ENCODE data around the gene GALNTL6.

DNA sequence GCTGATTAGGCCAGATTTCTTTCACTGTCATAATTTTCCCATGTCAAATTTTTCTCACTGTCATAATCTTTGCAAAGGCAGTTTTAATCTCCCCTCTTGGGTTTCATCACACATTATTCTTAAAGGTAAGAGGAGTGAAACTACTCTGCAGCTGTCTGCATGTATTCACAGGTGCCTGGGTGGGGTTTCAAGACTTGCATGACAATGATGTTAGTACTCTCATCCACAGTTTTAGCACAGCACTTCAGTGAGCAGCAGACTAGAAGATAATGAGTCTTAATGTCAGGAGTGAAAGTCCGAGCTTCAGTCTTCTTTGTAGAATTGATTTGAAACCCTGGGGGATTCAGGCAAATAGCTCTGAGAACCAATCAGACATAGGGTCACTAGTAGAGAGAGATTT, 1172.9 kb downstream of the GALNTL6 start:
- no peak for TF ChIP-seq POLR2A (IDR thresholded peaks at IDR 0.05; ENCODE audit: borderline replicate concordance, extremely low read depth, insufficient read depth, insufficient read length)
- no peak for TF ChIP-seq EZH2 (IDR thresholded peaks at IDR 0.05)
- no peak for TF ChIP-seq FOSL1 (IDR thresholded peaks at IDR 0.05; ENCODE audit: low read depth)
- no peak for TF ChIP-seq POLR2AphosphoS5 (IDR thresholded peaks at IDR 0.05; ENCODE audit: low read depth, low read length)
- TF ChIP-seq, protein P1, sequence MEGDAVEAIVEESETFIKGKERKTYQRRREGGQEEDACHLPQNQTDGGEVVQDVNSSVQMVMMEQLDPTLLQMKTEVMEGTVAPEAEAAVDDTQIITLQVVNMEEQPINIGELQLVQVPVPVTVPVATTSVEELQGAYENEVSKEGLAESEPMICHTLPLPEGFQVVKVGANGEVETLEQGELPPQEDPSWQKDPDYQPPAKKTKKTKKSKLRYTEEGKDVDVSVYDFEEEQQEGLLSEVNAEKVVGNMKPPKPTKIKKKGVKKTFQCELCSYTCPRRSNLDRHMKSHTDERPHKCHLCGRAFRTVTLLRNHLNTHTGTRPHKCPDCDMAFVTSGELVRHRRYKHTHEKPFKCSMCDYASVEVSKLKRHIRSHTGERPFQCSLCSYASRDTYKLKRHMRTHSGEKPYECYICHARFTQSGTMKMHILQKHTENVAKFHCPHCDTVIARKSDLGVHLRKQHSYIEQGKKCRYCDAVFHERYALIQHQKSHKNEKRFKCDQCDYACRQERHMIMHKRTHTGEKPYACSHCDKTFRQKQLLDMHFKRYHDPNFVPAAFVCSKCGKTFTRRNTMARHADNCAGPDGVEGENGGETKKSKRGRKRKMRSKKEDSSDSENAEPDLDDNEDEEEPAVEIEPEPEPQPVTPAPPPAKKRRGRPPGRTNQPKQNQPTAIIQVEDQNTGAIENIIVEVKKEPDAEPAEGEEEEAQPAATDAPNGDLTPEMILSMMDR (IDR thresholded peaks at IDR 0.05 in 2 of 3, conservative IDR thresholded peaks at IDR 0.05 in 1 of 3; ENCODE audit: borderline replicate concordance in 1 of 3, insufficient read depth in 1 of 3, low read depth in 2 of 3, low read length in 2 of 3): no peak
- TF ChIP-seq, protein P2, sequence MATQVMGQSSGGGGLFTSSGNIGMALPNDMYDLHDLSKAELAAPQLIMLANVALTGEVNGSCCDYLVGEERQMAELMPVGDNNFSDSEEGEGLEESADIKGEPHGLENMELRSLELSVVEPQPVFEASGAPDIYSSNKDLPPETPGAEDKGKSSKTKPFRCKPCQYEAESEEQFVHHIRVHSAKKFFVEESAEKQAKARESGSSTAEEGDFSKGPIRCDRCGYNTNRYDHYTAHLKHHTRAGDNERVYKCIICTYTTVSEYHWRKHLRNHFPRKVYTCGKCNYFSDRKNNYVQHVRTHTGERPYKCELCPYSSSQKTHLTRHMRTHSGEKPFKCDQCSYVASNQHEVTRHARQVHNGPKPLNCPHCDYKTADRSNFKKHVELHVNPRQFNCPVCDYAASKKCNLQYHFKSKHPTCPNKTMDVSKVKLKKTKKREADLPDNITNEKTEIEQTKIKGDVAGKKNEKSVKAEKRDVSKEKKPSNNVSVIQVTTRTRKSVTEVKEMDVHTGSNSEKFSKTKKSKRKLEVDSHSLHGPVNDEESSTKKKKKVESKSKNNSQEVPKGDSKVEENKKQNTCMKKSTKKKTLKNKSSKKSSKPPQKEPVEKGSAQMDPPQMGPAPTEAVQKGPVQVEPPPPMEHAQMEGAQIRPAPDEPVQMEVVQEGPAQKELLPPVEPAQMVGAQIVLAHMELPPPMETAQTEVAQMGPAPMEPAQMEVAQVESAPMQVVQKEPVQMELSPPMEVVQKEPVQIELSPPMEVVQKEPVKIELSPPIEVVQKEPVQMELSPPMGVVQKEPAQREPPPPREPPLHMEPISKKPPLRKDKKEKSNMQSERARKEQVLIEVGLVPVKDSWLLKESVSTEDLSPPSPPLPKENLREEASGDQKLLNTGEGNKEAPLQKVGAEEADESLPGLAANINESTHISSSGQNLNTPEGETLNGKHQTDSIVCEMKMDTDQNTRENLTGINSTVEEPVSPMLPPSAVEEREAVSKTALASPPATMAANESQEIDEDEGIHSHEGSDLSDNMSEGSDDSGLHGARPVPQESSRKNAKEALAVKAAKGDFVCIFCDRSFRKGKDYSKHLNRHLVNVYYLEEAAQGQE (IDR thresholded peaks at IDR 0.05; ENCODE audit: low read depth): no peak
- TF ChIP-seq ZFX (IDR thresholded peaks at IDR 0.05): no peak
- no peak for TF ChIP-seq EGR1 (IDR thresholded peaks at IDR 0.05; ENCODE audit: low read depth)
- no peak for TF ChIP-seq SRF (IDR thresholded peaks at IDR 0.05; ENCODE audit: low read depth)
- no peak for TF ChIP-seq RAD21 (IDR thresholded peaks at IDR 0.05; ENCODE audit: low read depth)
- TF ChIP-seq CBX3 (IDR thresholded peaks at IDR 0.05; ENCODE audit: low read depth): no peak
- TF ChIP-seq SP1 (IDR thresholded peaks at IDR 0.05; ENCODE audit: low read depth): no peak
- no peak for TF ChIP-seq YY1 (IDR thresholded peaks at IDR 0.05; ENCODE audit: extremely low read depth, insufficient replicate concordance, low read depth, low read length)
